CD4-positive, alpha-beta T cell treated with Interleukin-17A for 1 hour (primary cell): ENCODE data around the gene OSTF1.

ENCODE experiments used
- DNase-seq: peaks from one replicate; pipeline ENCODE4 v3.0.0-alpha.2; 2020

Gene OSTF1

GRCh38 chr9:75087824-75088645, at the start of gene OSTF1, which contains the start of gene NMRK1:
OSTF1 (plus strand) TSS chr9:75088514; CDS start chr9:75088693, 179 bp downstream.
NMRK1 (minus strand) TSS chr9:75088155; CDS start chr9:75083115, 5,040 bp downstream.
- DNase-seq = peak; percentile 94

GRCh38 chr9:75039009-75039408, 49.3 kb upstream of the OSTF1 start:
- DNase-seq = no peak

- no peak for DNase-seq
Observed at GRCh38 chr9:75039801-75040200, 48.5 kb upstream of the OSTF1 start.

GRCh38 chr9:75041041-75041440, 47.3 kb upstream of the OSTF1 start:
- no peak for DNase-seq

- DNase-seq = no peak
Observed at GRCh38 chr9:75046725-75047345, 41.5 kb upstream of the OSTF1 start.

- DNase-seq = no peak
Observed at GRCh38 chr9:75047506-75047905, 40.8 kb upstream of the OSTF1 start.

- no peak for DNase-seq
Observed at GRCh38 chr9:75051285-75051684, 37.0 kb upstream of the OSTF1 start.

GRCh38 chr9:75053869-75054268, 34.4 kb upstream of the OSTF1 start:
- DNase-seq = no peak

- no peak for DNase-seq
Observed at GRCh38 chr9:75054368-75055001, 33.8 kb upstream of the OSTF1 start.

- DNase-seq = no peak
Observed at GRCh38 chr9:75061169-75061568, 27.1 kb upstream of the OSTF1 start.

GRCh38 chr9:75063556-75064305, 24.6 kb upstream of the OSTF1 start:
- DNase-seq = no peak

- DNase-seq = no peak
Observed at GRCh38 chr9:75064307-75065025, 23.8 kb upstream of the OSTF1 start.

GRCh38 chr9:75065510-75065909, 22.8 kb upstream of the OSTF1 start:
- DNase-seq = no peak

GRCh38 chr9:75067894-75068293, 20.4 kb upstream of the OSTF1 start:
- no peak for DNase-seq

GRCh38 chr9:75069171-75069570, 19.1 kb upstream of the OSTF1 start:
- no peak for DNase-seq

GRCh38 chr9:75071530-75072122, 16.7 kb upstream of the OSTF1 start:
- DNase-seq = peak; percentile 59

GRCh38 chr9:75072895-75073294, 15.4 kb upstream of the OSTF1 start:
- DNase-seq = no peak

GRCh38 chr9:75081632-75082031, 6.7 kb upstream of the OSTF1 start:
- DNase-seq = no peak

GRCh38 chr9:75083188-75083970, 4.9 kb upstream of the OSTF1 start:
- peak; percentile 64 for DNase-seq

- DNase-seq = no peak
Observed at GRCh38 chr9:75084081-75084672, 4.1 kb upstream of the OSTF1 start.

GRCh38 chr9:75085640-75086039, 2.7 kb upstream of the OSTF1 start:
- no peak for DNase-seq
